GM23338 (cell line): ENCODE results near the gene FLT1. TPM values are rescaled to one million over a fixed set of nuclear protein-coding genes. Genes with fewer than 3 reads are reported as not detected.

ENCODE experiments used
- ATAC-seq: fragments of 200-7000 bp; cut with Tn5 transposase; 3 replicates; pipeline ENCODE4 v1.9.1; 2020
- DNase-seq: peaks from one replicate; pipeline ENCODE4 v3.0.0-alpha.2; 2015; ENCODE audit warnings: low spot score
- H2AFZ ChIP-seq: fragments of 200-600 bp; sonication (generic); 2 replicates; pipeline ENCODE4 v1.8.0; 2016; ENCODE audit warnings: antibody characterized with exemption, mild to moderate bottlenecking, moderate library complexity
- H3F3A ChIP-seq: fragments of 200-600 bp; sonication (generic); replicated peaks from 2 replicates; pipeline ENCODE4 v1.8.0; 2017; ENCODE audit warnings: antibody characterized with exemption, mixed run types, low read depth
- H3K27ac ChIP-seq: fragments of 200-600 bp; sonication (generic); 2 replicates; pipeline ENCODE4 v1.6.1; 2016; ENCODE audit warnings: low read depth
- H3K27me3 ChIP-seq: fragments of 200-600 bp; sonication (generic); 2 replicates; pipeline ENCODE4 v1.8.0; 2016; ENCODE audit warnings: mild to moderate bottlenecking, mixed run types, moderate library complexity; ENCODE audit not compliant: insufficient read depth
- H3K36me3 ChIP-seq: fragments of 200-600 bp; sonication (generic); 2 replicates; pipeline ENCODE4 v1.8.0; 2016; ENCODE audit warnings: mild to moderate bottlenecking; ENCODE audit not compliant: insufficient read depth
- H3K4me1 ChIP-seq: fragments of 200-600 bp; sonication (generic); 2 replicates; pipeline ENCODE4 v1.8.0; 2016; ENCODE audit warnings: mild to moderate bottlenecking, moderate library complexity; ENCODE audit not compliant: insufficient read depth
- H3K4me2 ChIP-seq: fragments of 200-600 bp; sonication (generic); 2 replicates; pipeline ENCODE4 v1.7.1; 2017; ENCODE audit warnings: mixed run types
- H3K4me3 ChIP-seq: fragments of 200-600 bp; sonication (generic); 2 replicates; pipeline ENCODE4 v1.6.1; 2016; ENCODE audit warnings: mixed run types
- H3K79me2 ChIP-seq: fragments of 200-600 bp; sonication (generic); replicated peaks from 2 replicates; pipeline ENCODE4 v1.8.0; 2017; ENCODE audit warnings: mild to moderate bottlenecking; ENCODE audit not compliant: insufficient read depth
- H3K9me2 ChIP-seq: fragments of 200-600 bp; sonication (generic); 2 replicates; pipeline ENCODE4 v1.8.0; 2017; ENCODE audit not compliant: insufficient read depth
- H4K20me1 ChIP-seq: fragments of 200-600 bp; sonication (generic); replicated peaks from 2 replicates; pipeline ENCODE4 v1.8.0; 2017; ENCODE audit warnings: mild to moderate bottlenecking; ENCODE audit not compliant: insufficient read depth
- H3K27ac Mint-ChIP-seq: 2 replicates; pipeline ENCODE4 v1.8.0; 2020; ENCODE audit warnings: inconsistent platforms, mild to moderate bottlenecking, moderate library complexity, mixed read lengths
- H3K27me3 Mint-ChIP-seq: 3 replicates; pipeline ENCODE4 v1.8.0; 2022; ENCODE audit warnings: low read depth, mild to moderate bottlenecking, moderate library complexity, mixed read lengths, inconsistent platforms; ENCODE audit not compliant: insufficient read depth, poor library complexity
- H3K36me3 Mint-ChIP-seq: 3 replicates; pipeline ENCODE4 v1.8.0; 2021; ENCODE audit warnings: low read depth, mild to moderate bottlenecking, inconsistent platforms, moderate library complexity, mixed read lengths
- H3K4me1 Mint-ChIP-seq: 3 replicates; pipeline ENCODE4 v1.8.0; 2020; ENCODE audit warnings: mild to moderate bottlenecking, inconsistent platforms, mixed read lengths
- H3K4me3 Mint-ChIP-seq: 3 replicates; pipeline ENCODE4 v1.8.0; 2021; ENCODE audit warnings: moderate library complexity, mild to moderate bottlenecking, inconsistent platforms, mixed read lengths
- H3K9me3 Mint-ChIP-seq: 3 replicates; pipeline ENCODE4 v1.8.0; 2020; ENCODE audit warnings: moderate library complexity, mild to moderate bottlenecking, inconsistent platforms, mixed read lengths
- JUNB ChIP-seq: IDR thresholded peaks from one replicate; pipeline ENCODE4 v1.6.1; 2016; ENCODE audit warnings: antibody characterized with exemption; ENCODE audit not compliant: unreplicated experiment
- POLR2AphosphoS5 ChIP-seq: IDR thresholded peaks from 2 replicates; pipeline ENCODE4 v1.6.1; 2016; ENCODE audit warnings: antibody characterized with exemption, low read depth
- REST ChIP-seq: IDR thresholded peaks from one replicate; pipeline ENCODE4 v1.6.1; 2018; ENCODE audit warnings: antibody characterized with exemption; ENCODE audit not compliant: unreplicated experiment
- ZNF114 ChIP-seq: fragments of 250-450 bp; sonication (Bioruptor Pico); IDR thresholded peaks from 2 replicates; pipeline ENCODE4 v1.5.0; 2020; ENCODE audit warnings: mild to moderate bottlenecking, moderate library complexity
- ZNF331 ChIP-seq: fragments of 250-450 bp; sonication (Bioruptor Pico); IDR thresholded peaks from 2 replicates; pipeline ENCODE4 v1.5.0; 2020; ENCODE audit warnings: low read depth, mild to moderate bottlenecking, moderate library complexity
- polyA plus RNA-seq: library from polyadenylated mRNA; unstranded; fragments of >200 nt; fragmentation: Nextera tagmentation; extraction: Ambion mirVana; gene quantifications from 2 replicates; pipeline ENCODE4 v1.2.1, GENCODE V29; 2016
- total RNA-seq: library from RNA; depleted of rRNA; stranded (reverse); fragments of >200 nt; shearing (Covaris generic); gene quantifications from 2 replicates; pipeline ENCODE4 v1.2.3, GENCODE V29; 2014
- TF ChIP-seq, protein P1 (sequence below), 2 experiments: fragments of 200-600 bp in 1 of 2; sonication (generic) in 1 of 2; conservative IDR thresholded peaks; 2 replicates each; pipeline versions ENCODE4 v1.5.1 to v1.6.1; 2016 to 2017; ENCODE audit warnings: antibody characterized with exemption in 2 of 2, low read depth in 2 of 2, mild to moderate bottlenecking in 2 of 2, moderate library complexity in 1 of 2
- TF ChIP-seq, protein P2 (sequence below): IDR thresholded peaks from 2 replicates; pipeline ENCODE4 v1.6.1; 2016; ENCODE audit warnings: antibody characterized with exemption
- TF ChIP-seq, protein P3 (sequence below): fragments of 250-450 bp; sonication (Bioruptor Pico); IDR thresholded peaks from 2 replicates; pipeline ENCODE4 v1.5.0; 2020; ENCODE audit warnings: mild to moderate bottlenecking, moderate library complexity

FLT1 gene
- total and polyA plus RNA-seq, 2 experiments from 2014 or later: 26.8 to 116 TPM

DNA sequence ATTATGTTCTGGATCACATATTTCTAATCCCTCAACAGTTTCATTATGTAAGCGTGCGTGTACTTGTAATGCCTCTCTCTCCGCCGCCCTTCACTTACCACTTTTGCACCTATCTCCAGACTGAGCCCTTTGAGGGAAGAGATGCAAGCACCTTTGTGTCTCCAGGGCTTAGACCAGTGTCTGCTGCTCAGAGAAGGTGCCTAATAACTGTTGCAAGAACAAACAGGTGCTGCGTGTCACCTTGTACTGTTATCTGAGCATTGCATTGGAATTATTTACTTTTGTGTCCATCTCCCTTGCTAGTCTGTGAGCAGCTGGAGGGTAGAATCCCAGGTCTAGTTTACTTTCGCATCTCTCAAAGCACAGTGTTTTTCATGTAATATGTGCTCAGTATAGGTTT, 156.2 kb downstream of the FLT1 start (continued):
- TF ChIP-seq REST: no peak
- no peak for TF ChIP-seq ZNF331
- TF ChIP-seq, protein P1, sequence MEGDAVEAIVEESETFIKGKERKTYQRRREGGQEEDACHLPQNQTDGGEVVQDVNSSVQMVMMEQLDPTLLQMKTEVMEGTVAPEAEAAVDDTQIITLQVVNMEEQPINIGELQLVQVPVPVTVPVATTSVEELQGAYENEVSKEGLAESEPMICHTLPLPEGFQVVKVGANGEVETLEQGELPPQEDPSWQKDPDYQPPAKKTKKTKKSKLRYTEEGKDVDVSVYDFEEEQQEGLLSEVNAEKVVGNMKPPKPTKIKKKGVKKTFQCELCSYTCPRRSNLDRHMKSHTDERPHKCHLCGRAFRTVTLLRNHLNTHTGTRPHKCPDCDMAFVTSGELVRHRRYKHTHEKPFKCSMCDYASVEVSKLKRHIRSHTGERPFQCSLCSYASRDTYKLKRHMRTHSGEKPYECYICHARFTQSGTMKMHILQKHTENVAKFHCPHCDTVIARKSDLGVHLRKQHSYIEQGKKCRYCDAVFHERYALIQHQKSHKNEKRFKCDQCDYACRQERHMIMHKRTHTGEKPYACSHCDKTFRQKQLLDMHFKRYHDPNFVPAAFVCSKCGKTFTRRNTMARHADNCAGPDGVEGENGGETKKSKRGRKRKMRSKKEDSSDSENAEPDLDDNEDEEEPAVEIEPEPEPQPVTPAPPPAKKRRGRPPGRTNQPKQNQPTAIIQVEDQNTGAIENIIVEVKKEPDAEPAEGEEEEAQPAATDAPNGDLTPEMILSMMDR (conservative IDR thresholded peaks at IDR 0.05; ENCODE audit: low read depth in 2 of 2): no peak

DNA sequence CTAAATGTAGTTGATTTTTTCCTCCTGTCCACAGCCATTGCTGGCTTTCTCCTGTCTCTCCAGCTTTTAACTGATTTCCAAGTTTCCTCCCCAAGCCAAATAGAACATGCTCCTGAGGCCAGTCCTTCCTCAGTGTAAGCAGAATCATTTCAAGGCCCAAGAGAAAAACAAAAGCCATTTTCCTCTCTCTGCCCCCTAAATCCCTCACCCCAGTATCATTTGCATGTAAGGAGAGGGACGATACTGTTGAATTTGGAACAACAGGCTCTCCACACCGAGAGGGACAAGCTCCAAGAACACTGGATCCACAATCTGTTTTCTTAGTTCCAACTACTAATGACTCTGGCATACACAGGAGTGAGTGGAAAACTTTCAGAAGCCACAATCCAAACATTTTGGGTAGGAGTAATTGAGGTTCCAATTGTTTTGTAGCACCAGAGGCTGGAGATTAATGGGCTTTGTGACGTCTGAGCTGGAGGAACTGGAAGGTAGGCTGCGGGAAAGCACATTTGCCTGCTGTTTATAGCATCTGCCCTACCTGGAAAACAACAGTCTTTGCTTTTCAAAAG, 156.8 kb downstream of the FLT1 start:
- Mint-ChIP-seq H3K9me3 (no peaks in the 10 kb centered on the region), H3K27me3 (peaks cover 4% of the 10 kb centered on the region), H3K36me3 (peaks cover 26% of the 10 kb centered on the region), H3K27ac (0 out of 2 replicates have a peak overlapping the region, but pooled peaks have one; percentile 26), H3K4me1 (no peaks in the 10 kb centered on the region; the same call in 2 of the 3 replicates), H3K4me3 (no peak overlapping the region)
- no peak overlapping the region for H3K27ac ChIP-seq
- H3K27me3 ChIP-seq: no peaks in the 10 kb centered on the region
- ATAC-seq (no peak), DNase-seq (no peak)
- H2AFZ ChIP-seq: no peak overlapping the region
- H3K4me1 ChIP-seq: no peaks in the 10 kb centered on the region
- no peaks in the 10 kb centered on the region for H3K9me2 ChIP-seq
- no peaks in the 10 kb centered on the region for H3F3A ChIP-seq
- no peaks in the 10 kb centered on the region for H3K79me2 ChIP-seq
- no peaks in the 10 kb centered on the region for H4K20me1 ChIP-seq
- H3K4me2 ChIP-seq: no peak overlapping the region
- peaks cover 26% of the 10 kb centered on the region; the same call in 1 of the 2 replicates for H3K36me3 ChIP-seq
- H3K4me3 ChIP-seq: no peak overlapping the region
- no peak for TF ChIP-seq ZNF114 (CRISPR knock-in tag)
- no peak for TF ChIP-seq POLR2AphosphoS5
- TF ChIP-seq, protein P2, sequence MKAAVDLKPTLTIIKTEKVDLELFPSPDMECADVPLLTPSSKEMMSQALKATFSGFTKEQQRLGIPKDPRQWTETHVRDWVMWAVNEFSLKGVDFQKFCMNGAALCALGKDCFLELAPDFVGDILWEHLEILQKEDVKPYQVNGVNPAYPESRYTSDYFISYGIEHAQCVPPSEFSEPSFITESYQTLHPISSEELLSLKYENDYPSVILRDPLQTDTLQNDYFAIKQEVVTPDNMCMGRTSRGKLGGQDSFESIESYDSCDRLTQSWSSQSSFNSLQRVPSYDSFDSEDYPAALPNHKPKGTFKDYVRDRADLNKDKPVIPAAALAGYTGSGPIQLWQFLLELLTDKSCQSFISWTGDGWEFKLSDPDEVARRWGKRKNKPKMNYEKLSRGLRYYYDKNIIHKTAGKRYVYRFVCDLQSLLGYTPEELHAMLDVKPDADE: no peak
- no peak for TF ChIP-seq REST
- no peak for TF ChIP-seq JUNB
- TF ChIP-seq, protein P3, sequence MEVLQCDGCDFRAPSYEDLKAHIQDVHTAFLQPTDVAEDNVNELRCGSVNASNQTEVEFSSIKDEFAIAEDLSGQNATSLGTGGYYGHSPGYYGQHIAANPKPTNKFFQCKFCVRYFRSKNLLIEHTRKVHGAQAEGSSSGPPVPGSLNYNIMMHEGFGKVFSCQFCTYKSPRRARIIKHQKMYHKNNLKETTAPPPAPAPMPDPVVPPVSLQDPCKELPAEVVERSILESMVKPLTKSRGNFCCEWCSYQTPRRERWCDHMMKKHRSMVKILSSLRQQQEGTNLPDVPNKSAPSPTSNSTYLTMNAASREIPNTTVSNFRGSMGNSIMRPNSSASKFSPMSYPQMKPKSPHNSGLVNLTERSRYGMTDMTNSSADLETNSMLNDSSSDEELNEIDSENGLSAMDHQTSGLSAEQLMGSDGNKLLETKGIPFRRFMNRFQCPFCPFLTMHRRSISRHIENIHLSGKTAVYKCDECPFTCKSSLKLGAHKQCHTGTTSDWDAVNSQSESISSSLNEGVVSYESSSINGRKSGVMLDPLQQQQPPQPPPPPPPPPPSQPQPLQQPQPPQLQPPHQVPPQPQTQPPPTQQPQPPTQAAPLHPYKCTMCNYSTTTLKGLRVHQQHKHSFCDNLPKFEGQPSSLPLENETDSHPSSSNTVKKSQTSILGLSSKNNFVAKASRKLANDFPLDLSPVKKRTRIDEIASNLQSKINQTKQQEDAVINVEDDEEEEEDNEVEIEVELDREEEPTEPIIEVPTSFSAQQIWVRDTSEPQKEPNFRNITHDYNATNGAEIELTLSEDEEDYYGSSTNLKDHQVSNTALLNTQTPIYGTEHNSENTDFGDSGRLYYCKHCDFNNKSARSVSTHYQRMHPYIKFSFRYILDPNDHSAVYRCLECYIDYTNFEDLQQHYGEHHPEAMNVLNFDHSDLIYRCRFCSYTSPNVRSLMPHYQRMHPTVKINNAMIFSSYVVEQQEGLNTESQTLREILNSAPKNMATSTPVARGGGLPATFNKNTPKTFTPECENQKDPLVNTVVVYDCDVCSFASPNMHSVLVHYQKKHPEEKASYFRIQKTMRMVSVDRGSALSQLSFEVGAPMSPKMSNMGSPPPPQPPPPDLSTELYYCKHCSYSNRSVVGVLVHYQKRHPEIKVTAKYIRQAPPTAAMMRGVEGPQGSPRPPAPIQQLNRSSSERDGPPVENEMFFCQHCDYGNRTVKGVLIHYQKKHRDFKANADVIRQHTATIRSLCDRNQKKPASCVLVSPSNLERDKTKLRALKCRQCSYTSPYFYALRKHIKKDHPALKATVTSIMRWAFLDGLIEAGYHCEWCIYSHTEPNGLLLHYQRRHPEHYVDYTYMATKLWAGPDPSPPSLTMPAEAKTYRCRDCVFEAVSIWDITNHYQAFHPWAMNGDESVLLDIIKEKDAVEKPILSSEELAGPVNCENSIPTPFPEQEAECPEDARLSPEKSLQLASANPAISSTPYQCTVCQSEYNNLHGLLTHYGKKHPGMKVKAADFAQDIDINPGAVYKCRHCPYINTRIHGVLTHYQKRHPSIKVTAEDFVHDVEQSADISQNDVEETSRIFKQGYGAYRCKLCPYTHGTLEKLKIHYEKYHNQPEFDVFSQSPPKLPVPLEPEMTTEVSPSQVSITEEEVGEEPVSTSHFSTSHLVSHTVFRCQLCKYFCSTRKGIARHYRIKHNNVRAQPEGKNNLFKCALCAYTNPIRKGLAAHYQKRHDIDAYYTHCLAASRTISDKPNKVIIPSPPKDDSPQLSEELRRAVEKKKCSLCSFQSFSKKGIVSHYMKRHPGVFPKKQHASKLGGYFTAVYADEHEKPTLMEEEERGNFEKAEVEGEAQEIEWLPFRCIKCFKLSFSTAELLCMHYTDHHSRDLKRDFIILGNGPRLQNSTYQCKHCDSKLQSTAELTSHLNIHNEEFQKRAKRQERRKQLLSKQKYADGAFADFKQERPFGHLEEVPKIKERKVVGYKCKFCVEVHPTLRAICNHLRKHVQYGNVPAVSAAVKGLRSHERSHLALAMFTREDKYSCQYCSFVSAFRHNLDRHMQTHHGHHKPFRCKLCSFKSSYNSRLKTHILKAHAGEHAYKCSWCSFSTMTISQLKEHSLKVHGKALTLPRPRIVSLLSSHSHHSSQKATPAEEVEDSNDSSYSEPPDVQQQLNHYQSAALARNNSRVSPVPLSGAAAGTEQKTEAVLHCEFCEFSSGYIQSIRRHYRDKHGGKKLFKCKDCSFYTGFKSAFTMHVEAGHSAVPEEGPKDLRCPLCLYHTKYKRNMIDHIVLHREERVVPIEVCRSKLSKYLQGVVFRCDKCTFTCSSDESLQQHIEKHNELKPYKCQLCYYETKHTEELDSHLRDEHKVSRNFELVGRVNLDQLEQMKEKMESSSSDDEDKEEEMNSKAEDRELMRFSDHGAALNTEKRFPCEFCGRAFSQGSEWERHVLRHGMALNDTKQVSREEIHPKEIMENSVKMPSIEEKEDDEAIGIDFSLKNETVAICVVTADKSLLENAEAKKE (CRISPR knock-in tag): no peak
